PC-9 (cell line): Measurements from ENCODE around the gene KIFAP3. TPM values are rescaled to one million over a fixed set of nuclear protein-coding genes. Genes with fewer than 3 reads are reported as not detected.

Source experiments
- BruUV-seq: library from RNA; stranded (reverse); fragments of 400-500 nt; replicated peaks from 2 replicates; lab custom pipeline; 2021; lab: Mats Ljungman, UMichigan
- CTCF ChIA-PET: fragments of 300-600 bp; sonication (Branson Sonifier 250); formaldehyde crosslinking; loops from one replicate; lab custom pipeline; 2022; ENCODE audit warnings: antibody characterized with exemption; lab: Charles Lee
- POLR2A ChIA-PET: fragments of 300-600 bp; sonication (Branson Sonifier 250); formaldehyde crosslinking; loops from one replicate; lab custom pipeline; 2022; ENCODE audit warnings: antibody characterized with exemption; ENCODE audit not compliant: unreplicated experiment; lab: Charles Lee
- DNase-seq, 2 experiments: peaks; one replicate each; pipeline versions ENCODE4 v3.0.0 to v3.0.0-alpha.2; 2015 to 2022; ENCODE audit warnings: mixed read lengths in 1 of 2
- H2AFZ ChIP-seq: fragments of 200-600 bp; sonication (generic); 2 replicates; pipeline ENCODE4 v1.8.1; 2017; ENCODE audit warnings: antibody characterized with exemption
- H3F3A ChIP-seq: fragments of 200-600 bp; sonication (generic); 2 replicates; pipeline ENCODE4 v1.8.1; 2017; ENCODE audit warnings: antibody characterized with exemption, mild to moderate bottlenecking, low read depth; ENCODE audit not compliant: insufficient read depth
- H3K27ac ChIP-seq: fragments of 200-600 bp; sonication (generic); 2 replicates; pipeline ENCODE4 v1.6.1; 2016; ENCODE audit warnings: mixed run types
- H3K27me3 ChIP-seq: fragments of 200-600 bp; sonication (generic); 2 replicates; pipeline ENCODE4 v1.6.1; 2016; ENCODE audit warnings: low read depth, mixed run types; ENCODE audit not compliant: insufficient read depth
- H3K36me3 ChIP-seq: fragments of 200-600 bp; sonication (generic); 2 replicates; pipeline ENCODE4 v1.6.1; 2016; ENCODE audit warnings: low read depth, mixed run types
- H3K4me1 ChIP-seq: fragments of 200-600 bp; sonication (generic); replicated peaks from 2 replicates; pipeline ENCODE4 v1.6.1; 2016; ENCODE audit warnings: mixed run types; ENCODE audit not compliant: insufficient read depth
- H3K4me2 ChIP-seq: fragments of 200-600 bp; sonication (generic); 2 replicates; pipeline ENCODE4 v1.6.1; 2017; ENCODE audit warnings: mixed run types
- H3K4me3 ChIP-seq: fragments of 200-600 bp; sonication (generic); 2 replicates; pipeline ENCODE4 v1.6.1; 2016; ENCODE audit warnings: mixed run types
- H3K79me2 ChIP-seq: fragments of 200-600 bp; sonication (generic); 2 replicates; pipeline ENCODE4 v1.6.1; 2017; ENCODE audit warnings: low read depth, mixed run types
- H3K9me2 ChIP-seq: fragments of 200-600 bp; sonication (generic); 2 replicates; pipeline ENCODE4 v1.8.1; 2017; ENCODE audit warnings: mild to moderate bottlenecking; ENCODE audit not compliant: insufficient read depth
- H3K9me3 ChIP-seq: fragments of 200-600 bp; sonication (generic); 2 replicates; pipeline ENCODE4 v1.8.1; 2016; ENCODE audit warnings: low read depth; ENCODE audit not compliant: insufficient read depth
- H4K20me1 ChIP-seq: fragments of 200-600 bp; sonication (generic); 2 replicates; pipeline ENCODE4 v1.8.1; 2017; ENCODE audit not compliant: insufficient read depth
- EZH2 ChIP-seq: fragments of 200-600 bp; sonication (generic); IDR thresholded peaks from 2 replicates; pipeline ENCODE4 v1.8.0; 2017; ENCODE audit warnings: antibody characterized with exemption, low read depth
- intact Hi-C: fragments of 100-400 bp; cut with micrococcal nuclease; formaldehyde crosslinking; loops from one replicate; pipeline ENCODE4 v1.10.0; 2022; ENCODE audit not compliant: unreplicated experiment
- total RNA-seq: library from RNA; stranded (reverse); gene quantifications from 2 replicates; pipeline ENCODE4 v1.2.3, GENCODE V29; 2021
- TF ChIP-seq, protein P1 (sequence below): fragments of 200-600 bp; sonication (generic); conservative IDR thresholded peaks from 2 replicates; pipeline ENCODE4 v1.6.1; 2017; ENCODE audit warnings: mixed run types, antibody characterized with exemption, mild to moderate bottlenecking, moderate library complexity

KIFAP3 gene
- total RNA-seq, 1 experiment from 2014 or later: 9.7 TPM

DNA sequence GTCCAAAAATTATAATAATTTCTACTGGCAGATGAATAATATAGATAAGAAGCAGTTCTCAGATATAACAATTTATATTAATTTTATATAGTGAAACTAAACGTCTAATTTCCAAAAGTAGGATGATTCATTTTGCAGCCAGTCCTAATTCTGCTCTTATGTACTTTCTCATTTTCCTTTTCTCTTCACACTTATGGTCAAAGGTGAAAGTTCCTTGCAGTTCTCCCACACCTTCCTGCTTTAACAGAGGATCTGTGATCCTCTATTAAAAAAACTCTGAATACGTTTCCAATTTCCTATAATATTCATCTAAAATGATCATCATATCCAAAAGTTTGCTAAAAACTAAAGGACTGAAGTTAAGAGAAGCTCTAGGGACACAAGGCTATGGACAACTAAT, 78.5 kb downstream of the KIFAP3 start:
- Histone ChIP-seq H2AFZ (no peak overlapping the region), H3F3A (no peaks in the 10 kb centered on the region), H3K4me3 (no peak overlapping the region), H3K4me2 (no peak overlapping the region), H3K27me3 (no peaks in the 10 kb centered on the region), H3K9me2 (no peaks in the 10 kb centered on the region), H3K79me2 (no peaks in the 10 kb centered on the region), H3K4me1 (peaks cover 9% of the 10 kb centered on the region), H3K27ac (no peak overlapping the region), H3K36me3 (no peaks in the 10 kb centered on the region), H4K20me1 (no peaks in the 10 kb centered on the region), H3K9me3 (no peaks in the 10 kb centered on the region)
- no TSS peak for BruUV-seq
- intact Hi-C loops: no loop called here
- no peak for DNase-seq
- CTCF ChIA-PET: interaction anchor here (0.6 kb wide), 1 partner anchor 12 kb away, joined by 3 read pairs; no protein-coding TSS in a partner anchor
- POLR2A ChIA-PET: no interaction called here
- no peak for TF ChIP-seq EZH2
- TF ChIP-seq, protein P1, sequence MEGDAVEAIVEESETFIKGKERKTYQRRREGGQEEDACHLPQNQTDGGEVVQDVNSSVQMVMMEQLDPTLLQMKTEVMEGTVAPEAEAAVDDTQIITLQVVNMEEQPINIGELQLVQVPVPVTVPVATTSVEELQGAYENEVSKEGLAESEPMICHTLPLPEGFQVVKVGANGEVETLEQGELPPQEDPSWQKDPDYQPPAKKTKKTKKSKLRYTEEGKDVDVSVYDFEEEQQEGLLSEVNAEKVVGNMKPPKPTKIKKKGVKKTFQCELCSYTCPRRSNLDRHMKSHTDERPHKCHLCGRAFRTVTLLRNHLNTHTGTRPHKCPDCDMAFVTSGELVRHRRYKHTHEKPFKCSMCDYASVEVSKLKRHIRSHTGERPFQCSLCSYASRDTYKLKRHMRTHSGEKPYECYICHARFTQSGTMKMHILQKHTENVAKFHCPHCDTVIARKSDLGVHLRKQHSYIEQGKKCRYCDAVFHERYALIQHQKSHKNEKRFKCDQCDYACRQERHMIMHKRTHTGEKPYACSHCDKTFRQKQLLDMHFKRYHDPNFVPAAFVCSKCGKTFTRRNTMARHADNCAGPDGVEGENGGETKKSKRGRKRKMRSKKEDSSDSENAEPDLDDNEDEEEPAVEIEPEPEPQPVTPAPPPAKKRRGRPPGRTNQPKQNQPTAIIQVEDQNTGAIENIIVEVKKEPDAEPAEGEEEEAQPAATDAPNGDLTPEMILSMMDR: no peak

DNA sequence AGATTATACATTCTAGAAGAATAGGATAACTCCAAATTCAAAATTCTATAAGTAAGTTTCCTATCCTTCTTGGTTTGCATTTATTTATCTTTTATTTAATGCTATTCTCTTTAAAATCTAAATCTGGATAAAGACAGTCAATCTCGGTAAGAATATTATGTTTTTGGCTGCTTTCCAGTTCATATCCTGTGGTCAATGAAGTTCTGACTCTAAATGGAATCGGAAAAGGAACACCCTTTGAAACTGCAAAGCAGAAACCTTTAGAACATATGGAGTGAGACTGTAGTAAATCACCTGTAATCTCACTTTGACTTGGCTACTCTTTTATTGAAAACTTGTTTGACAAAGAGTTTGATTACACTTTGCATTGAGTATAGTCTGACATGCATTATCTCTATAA, 85.2 kb downstream of the KIFAP3 start:
- ChIA-PET POLR2A (interaction anchor here (0.7 kb wide), 1 partner anchor 55 kb away, joined by 6 read pairs; no protein-coding TSS in a partner anchor), CTCF (no interaction called here)
- Histone ChIP-seq H3K9me2 (no peaks in the 10 kb centered on the region), H3K4me1 (no peaks in the 10 kb centered on the region), H4K20me1 (no peaks in the 10 kb centered on the region), H3K79me2 (no peaks in the 10 kb centered on the region), H3K36me3 (no peaks in the 10 kb centered on the region), H3K27ac (no peak overlapping the region), H3K9me3 (no peaks in the 10 kb centered on the region), H3K4me2 (no peak overlapping the region), H2AFZ (no peak overlapping the region), H3K4me3 (no peak overlapping the region), H3K27me3 (no peaks in the 10 kb centered on the region), H3F3A (no peaks in the 10 kb centered on the region)
- TF ChIP-seq, protein P1: no peak
- TF ChIP-seq EZH2: no peak
- BruUV-seq: no TSS peak
- intact Hi-C loops: no loop called here
- DNase-seq: no peak

DNA sequence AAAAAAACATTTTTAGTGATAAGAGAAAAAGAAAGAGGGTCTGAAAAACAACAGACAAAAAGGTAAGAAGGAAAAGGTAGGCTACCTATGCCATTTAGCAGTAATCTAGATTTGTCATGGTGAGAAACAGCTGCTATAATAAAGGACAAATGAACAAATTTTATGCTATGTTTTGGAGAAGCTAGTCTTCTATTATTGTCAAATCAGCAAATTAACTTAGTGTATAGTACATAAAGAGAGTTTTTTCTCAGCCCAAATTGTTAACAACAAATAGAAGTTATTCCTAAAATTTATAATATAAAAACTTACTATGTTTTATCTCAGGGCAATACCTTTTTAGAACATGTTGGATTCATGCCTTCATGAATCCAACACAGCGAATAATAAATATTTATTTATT, 88.7 kb downstream of the KIFAP3 start:
- Histone ChIP-seq H3K4me2 (no peak overlapping the region), H3K27me3 (no peaks in the 10 kb centered on the region), H3K36me3 (no peaks in the 10 kb centered on the region), H3F3A (no peaks in the 10 kb centered on the region), H3K4me1 (no peaks in the 10 kb centered on the region), H3K4me3 (no peak overlapping the region), H3K27ac (no peak overlapping the region), H3K9me2 (no peaks in the 10 kb centered on the region; the same call in 1 of the 2 replicates), H3K9me3 (no peaks in the 10 kb centered on the region), H3K79me2 (no peaks in the 10 kb centered on the region), H2AFZ (no peak overlapping the region), H4K20me1 (no peaks in the 10 kb centered on the region)
- POLR2A ChIA-PET: no interaction called here
- intact Hi-C loops: no loop called here
- BruUV-seq: no TSS peak
- no peak for DNase-seq
- CTCF ChIA-PET: interaction anchor here (0.6 kb wide), 1 partner anchor 121 kb away, joined by 3 read pairs; no protein-coding TSS in a partner anchor
- TF ChIP-seq, protein P1: no peak
- TF ChIP-seq EZH2: no peak
